Measurements from ENCODE around the gene ATP7B.
A peak's percentile ranks its signal among the peaks of the same experiment; 100 is the strongest.
"Not testable (repeated sequence)": the region's sequence is repeated elsewhere in the genome, so short reads cannot be mapped to it uniquely, and the experiment has no call there.

ATP7B gene

GRCh38 chr13:52010890-52011631 lies at the start of gene ATP7B:
Gene ATP7B (minus strand): TSS chr13:52011450. CDS start chr13:52011337, 113 bp downstream.
- peak in 1 of 2 experiments; percentile 9 for DNase-seq (ENCODE audit: low read depth in 2 of 2)

GRCh38 chr13:52053460-52053859 lies 42.2 kb upstream of the ATP7B start:
- DNase-seq (ENCODE audit: low read depth in 2 of 2), result no peak

GRCh38 chr13:52051400-52051799 lies 40.1 kb upstream of the ATP7B start:
- DNase-seq (ENCODE audit: low read depth in 2 of 2), result no peak

GRCh38 chr13:52048516-52048915 lies 37.3 kb upstream of the ATP7B start:
- no peak for DNase-seq (ENCODE audit: low read depth in 2 of 2)

- DNase-seq (ENCODE audit: low read depth in 2 of 2), result no peak
Measured at GRCh38 chr13:52047463-52047862, 36.2 kb upstream of the ATP7B start.

GRCh38 chr13:52043675-52044074 lies 32.4 kb upstream of the ATP7B start:
- DNase-seq (ENCODE audit: low read depth in 2 of 2), result no peak

GRCh38 chr13:52036037-52036436 lies 24.8 kb upstream of the ATP7B start:
- DNase-seq (ENCODE audit: low read depth in 2 of 2), result no peak

- DNase-seq (ENCODE audit: low read depth in 2 of 2), result no peak
Measured at GRCh38 chr13:52034616-52035226, 23.5 kb upstream of the ATP7B start.

GRCh38 chr13:52033039-52033438 lies 21.8 kb upstream of the ATP7B start:
- DNase-seq (ENCODE audit: low read depth in 2 of 2), result no peak

- DNase-seq (ENCODE audit: low read depth in 2 of 2), result not testable (repeated sequence)
Measured at GRCh38 chr13:52030401-52030800, 19.2 kb upstream of the ATP7B start.

GRCh38 chr13:52029569-52029968 lies 18.3 kb upstream of the ATP7B start:
- no peak for DNase-seq (ENCODE audit: low read depth in 2 of 2)

GRCh38 chr13:52027832-52028231 lies 16.6 kb upstream of the ATP7B start:
- DNase-seq (ENCODE audit: low read depth in 2 of 2), result no peak

GRCh38 chr13:52026246-52026626 lies 15.0 kb upstream of the ATP7B start:
- no peak for DNase-seq (ENCODE audit: low read depth in 2 of 2)

GRCh38 chr13:52025475-52026245 lies 14.4 kb upstream of the ATP7B start:
- no peak for DNase-seq (ENCODE audit: low read depth in 2 of 2)

GRCh38 chr13:52024481-52024880 lies 13.2 kb upstream of the ATP7B start, which contains the start of gene UTP14C:
Gene UTP14C (plus strand): TSS chr13:52024691. CDS start chr13:52028805, 4,114 bp downstream.
- no peak for DNase-seq (ENCODE audit: low read depth in 2 of 2)

GRCh38 chr13:52022356-52022755 lies 11.1 kb upstream of the ATP7B start:
- DNase-seq (ENCODE audit: low read depth in 2 of 2), result no peak

- no peak for DNase-seq (ENCODE audit: low read depth in 2 of 2)
Measured at GRCh38 chr13:52020191-52020590, 8.9 kb upstream of the ATP7B start.

- DNase-seq (ENCODE audit: low read depth in 2 of 2), result no peak
Measured at GRCh38 chr13:52016296-52016695, 5.0 kb upstream of the ATP7B start.

GRCh38 chr13:52012512-52012836 lies 1.2 kb upstream of the ATP7B start:
- DNase-seq (ENCODE audit: low read depth in 2 of 2), result no peak

- DNase-seq (ENCODE audit: low read depth in 2 of 2), result peak; percentile 100
Measured at GRCh38 chr13:52011632-52012511, 622 bp upstream of the ATP7B start, which contains the start of gene ALG11. Gene ALG11 (plus strand): TSS chr13:52012398. CDS start chr13:52012419, 21 bp downstream.

- DNase-seq (ENCODE audit: low read depth in 2 of 2), result no peak
Measured at GRCh38 chr13:52009946-52010345, 1.3 kb downstream of the ATP7B start.

All from stimulated activated CD4-positive, alpha-beta T cell treated with anti-CD3 and anti-CD28 coated beads, Interleukin-12 subunit alpha, Interleukin-12 subunit beta, amount 100 ng/mL, for 24 hours (primary cell).